Stomach (tissue), 4 donors: ENCODE results near the gene S100A12.

ENCODE experiments used
- CTCF ChIP-seq, 7 experiments: fragments of 450-650 bp in 4 of 7; fragments of 200-600 bp in 3 of 7; sonication (generic) in 3 of 7; IDR thresholded peaks; one replicate each; pipeline ENCODE4 v1.5.1; 2016 to 2019; ENCODE audit warnings: antibody characterized with exemption in 7 of 7, control low read depth in 2 of 7, mild to moderate bottlenecking in 1 of 7
- POLR2A ChIP-seq, 4 donors: fragments of 450-650 bp; IDR thresholded peaks; one replicate each; pipeline ENCODE4 v1.6.1; 2016; ENCODE audit warnings: antibody characterized with exemption in 4 of 4, control low read depth in 2 of 4, mild to moderate bottlenecking in 1 of 4, moderate library complexity in 1 of 4

- TF ChIP-seq POLR2A (IDR thresholded peaks at IDR 0.05) (no peak), CTCF (IDR thresholded peaks at IDR 0.05) (no peak)
Observed at GRCh38 chr1:153336650-153337049, 38.8 kb downstream of the S100A12 start.
